ENCODE measurements around the gene HOXA13. TPM values are rescaled to one million over a fixed set of nuclear protein-coding genes. Genes with fewer than 3 reads are reported as not detected.

The HOXA13 gene
- polyA plus RNA-seq, 1 experiment = 4.6 TPM

DNA sequence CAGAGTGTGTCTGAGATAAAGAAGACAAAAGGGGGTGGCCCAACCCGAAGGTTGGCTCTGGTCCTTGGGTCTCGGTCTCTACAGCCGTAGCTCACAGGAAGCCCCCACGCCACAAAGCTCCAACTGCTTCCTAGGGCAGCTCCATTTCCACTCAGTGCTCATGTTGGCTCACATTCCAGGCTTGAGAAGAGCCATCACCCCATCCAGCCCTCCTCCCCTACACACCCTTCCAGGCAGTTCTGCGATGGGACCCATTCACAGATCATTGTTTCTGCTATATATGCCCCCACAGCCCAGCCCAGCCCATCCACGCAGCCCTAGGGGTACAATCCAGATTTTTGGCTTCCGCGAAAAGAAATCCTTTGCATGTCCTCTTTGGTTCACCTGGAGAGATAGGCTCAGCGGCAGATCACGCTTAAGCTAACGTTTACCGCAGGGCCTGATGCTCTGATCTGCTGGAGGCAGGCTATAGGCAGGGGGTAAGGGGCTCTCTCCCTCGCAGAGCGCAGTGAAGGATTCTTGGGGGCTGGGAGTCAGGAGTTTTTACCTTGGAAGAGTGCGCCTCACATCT lies 8.6 kb downstream of the HOXA13 start:
- ChIA-PET POLR2A (interaction anchor here (0.6 to 1.0 kb wide), 4 partner anchors 11 to 1405 kb away, joined by 3 to 7 read pairs (median 3); no protein-coding TSS in a partner anchor), CTCF (interaction anchor here (0.9 to 12.5 kb wide), 7 partner anchors 9 to 906 kb away, joined by 3 to 187 read pairs (median 5); partner anchors contain the start of genes HOXA10, HOXA13 and HOXA9)
- no peaks in the 10 kb centered on the region for H3K27me3 ChIP-seq (ENCODE audit: control insufficient read depth, insufficient read depth, low read length)
- H3K4me3 ChIP-seq (ENCODE audit: low read depth, low read length) = peak overlapping the region; percentile 55
- DNase-seq (ENCODE audit: low read depth) = no peak
- TF ChIP-seq, protein P1, sequence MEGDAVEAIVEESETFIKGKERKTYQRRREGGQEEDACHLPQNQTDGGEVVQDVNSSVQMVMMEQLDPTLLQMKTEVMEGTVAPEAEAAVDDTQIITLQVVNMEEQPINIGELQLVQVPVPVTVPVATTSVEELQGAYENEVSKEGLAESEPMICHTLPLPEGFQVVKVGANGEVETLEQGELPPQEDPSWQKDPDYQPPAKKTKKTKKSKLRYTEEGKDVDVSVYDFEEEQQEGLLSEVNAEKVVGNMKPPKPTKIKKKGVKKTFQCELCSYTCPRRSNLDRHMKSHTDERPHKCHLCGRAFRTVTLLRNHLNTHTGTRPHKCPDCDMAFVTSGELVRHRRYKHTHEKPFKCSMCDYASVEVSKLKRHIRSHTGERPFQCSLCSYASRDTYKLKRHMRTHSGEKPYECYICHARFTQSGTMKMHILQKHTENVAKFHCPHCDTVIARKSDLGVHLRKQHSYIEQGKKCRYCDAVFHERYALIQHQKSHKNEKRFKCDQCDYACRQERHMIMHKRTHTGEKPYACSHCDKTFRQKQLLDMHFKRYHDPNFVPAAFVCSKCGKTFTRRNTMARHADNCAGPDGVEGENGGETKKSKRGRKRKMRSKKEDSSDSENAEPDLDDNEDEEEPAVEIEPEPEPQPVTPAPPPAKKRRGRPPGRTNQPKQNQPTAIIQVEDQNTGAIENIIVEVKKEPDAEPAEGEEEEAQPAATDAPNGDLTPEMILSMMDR (IDR thresholded peaks at IDR 0.05; ENCODE audit: insufficient read depth, low read depth, low read length) = no peak
- H3K36me3 ChIP-seq (ENCODE audit: control insufficient read depth, insufficient read depth, low read length) = peaks cover 2% of the 10 kb centered on the region

- no peaks in the 10 kb centered on the region for H3K27me3 ChIP-seq (ENCODE audit: control insufficient read depth, insufficient read depth, low read length)
These were observed 9.7 kb downstream of the HOXA13 start for GRCh38 chr7:27189997-27190748.

GRCh38 chr7:27189295-27189996 lies 10.4 kb downstream of the HOXA13 start:
- no peak for DNase-seq (ENCODE audit: low read depth)
- TF ChIP-seq, protein P1 (IDR thresholded peaks at IDR 0.05; ENCODE audit: insufficient read depth, low read depth, low read length) = no peak
- Histone ChIP-seq H3K36me3 (ENCODE audit: control insufficient read depth, insufficient read depth, low read length) (peaks cover 2% of the 10 kb centered on the region), H3K27me3 (ENCODE audit: control insufficient read depth, insufficient read depth, low read length) (no peaks in the 10 kb centered on the region), H3K4me3 (ENCODE audit: low read depth, low read length) (peak overlapping the region; percentile 60)
- POLR2A ChIA-PET = interaction anchor here (0.8 kb wide), 1 partner anchor 12 kb away, joined by 3 read pairs; no protein-coding TSS in a partner anchor
- CTCF ChIA-PET = interaction anchor here (1.8 to 12.5 kb wide), 3 partner anchors 9 to 29 kb away, joined by 5 to 187 read pairs (median 8); partner anchors contain the start of genes HOXA10 and HOXA9

More at GRCh38 chr7:27189997-27190748, 9.7 kb downstream of the HOXA13 start:
- TF ChIP-seq, protein P1 (IDR thresholded peaks at IDR 0.05; ENCODE audit: insufficient read depth, low read depth, low read length) = no peak
- ChIA-PET POLR2A (interaction anchor here (0.5 to 1.0 kb wide), 6 partner anchors 10 to 1404 kb away, joined by 3 to 7 read pairs (median 3); no protein-coding TSS in a partner anchor), CTCF (interaction anchor here (0.9 to 12.5 kb wide), 8 partner anchors 9 to 907 kb away, joined by 3 to 187 read pairs (median 5); partner anchors contain the start of genes HOXA10 and HOXA9)
- DNase-seq (ENCODE audit: low read depth) = no peak
- Histone ChIP-seq H3K4me3 (ENCODE audit: low read depth, low read length) (peak overlapping the region; percentile 60), H3K36me3 (ENCODE audit: control insufficient read depth, insufficient read depth, low read length) (peaks cover 2% of the 10 kb centered on the region)

DNA sequence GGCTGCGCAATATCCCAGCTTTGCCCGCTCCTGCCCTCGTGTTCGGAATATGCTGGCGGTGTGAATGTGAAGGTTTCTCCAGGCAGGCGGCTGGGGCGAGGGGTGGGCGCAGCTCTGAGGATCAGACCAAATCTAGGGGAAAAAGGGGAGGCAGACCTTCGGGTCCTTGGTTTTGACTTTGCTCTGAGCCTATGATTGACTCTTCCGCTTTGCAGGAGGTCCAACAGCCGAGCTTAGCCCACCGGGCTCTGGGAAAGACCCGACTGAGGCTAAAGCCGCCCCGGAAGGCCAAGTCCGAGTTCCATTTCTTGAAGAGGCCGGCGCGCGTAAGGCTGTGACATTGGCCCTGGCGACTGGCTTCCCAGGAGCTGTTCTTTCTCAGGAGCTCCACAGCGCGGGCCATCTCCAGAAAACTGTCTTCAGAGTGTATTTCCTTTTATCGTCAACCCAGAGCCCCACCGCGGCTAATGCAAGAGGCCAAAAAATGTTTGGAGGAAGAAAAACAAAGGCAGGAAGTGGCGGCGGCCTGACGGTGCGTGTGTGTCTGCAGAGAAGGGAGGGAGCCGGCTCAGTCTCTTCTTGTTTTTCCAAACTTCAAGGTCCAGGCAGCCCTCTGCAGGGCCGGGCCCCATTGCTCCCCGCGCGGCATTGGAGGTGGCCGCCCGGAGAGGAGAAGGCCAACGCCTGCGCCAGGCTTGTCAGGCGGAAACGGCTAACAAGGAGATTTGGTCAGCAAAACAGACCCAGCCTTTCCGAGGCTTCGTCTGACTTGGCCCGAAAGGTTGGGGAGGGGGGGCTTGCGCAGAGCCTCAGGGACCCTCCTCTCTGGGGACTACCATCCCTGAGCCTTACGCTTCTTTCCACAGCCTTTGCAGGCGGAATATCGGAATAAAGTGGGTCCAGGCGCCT lies 11.3 kb downstream of the HOXA13 start:
- no peaks in the 10 kb centered on the region for H3K27me3 ChIP-seq (ENCODE audit: control insufficient read depth, insufficient read depth, low read length)

More for the DNA sequence above, 11.3 kb downstream of the HOXA13 start:
- no peak for DNase-seq (ENCODE audit: low read depth)
- CTCF ChIA-PET = interaction anchor here (1.6 to 12.5 kb wide), 4 partner anchors 10 to 28 kb away, joined by 3 to 187 read pairs (median 6); partner anchors contain the start of genes HOXA10 and HOXA9
- peak overlapping the region; percentile 60 for H3K4me3 ChIP-seq (ENCODE audit: low read depth, low read length)
- POLR2A ChIA-PET = interaction anchor here (1.7 kb wide), 1 partner anchor 10 kb away, joined by 5 read pairs; no protein-coding TSS in a partner anchor
- peaks cover 2% of the 10 kb centered on the region for H3K36me3 ChIP-seq (ENCODE audit: control insufficient read depth, insufficient read depth, low read length)
- TF ChIP-seq, protein P1 (IDR thresholded peaks at IDR 0.05; ENCODE audit: insufficient read depth, low read depth, low read length) = no peak

Data from BJ (cell line).